Hippocampal formation (tissue), 2 donors: Measurements from ENCODE around the gene TPR.

ENCODE experiments used
- DNase-seq, 2 donors: peaks; one replicate each; lab custom pipeline; 2025; lab: John Stamatoyannopoulos, UW

Gene TPR

GRCh38 chr1:186327331-186327730 lies 47.7 kb downstream of the TPR start:
- DNase-seq: no peak

GRCh38 chr1:186326009-186326408 lies 49.0 kb downstream of the TPR start:
- no peak for DNase-seq

- no peak for DNase-seq
Observed at GRCh38 chr1:186325239-186325638, 49.8 kb downstream of the TPR start.

DNA sequence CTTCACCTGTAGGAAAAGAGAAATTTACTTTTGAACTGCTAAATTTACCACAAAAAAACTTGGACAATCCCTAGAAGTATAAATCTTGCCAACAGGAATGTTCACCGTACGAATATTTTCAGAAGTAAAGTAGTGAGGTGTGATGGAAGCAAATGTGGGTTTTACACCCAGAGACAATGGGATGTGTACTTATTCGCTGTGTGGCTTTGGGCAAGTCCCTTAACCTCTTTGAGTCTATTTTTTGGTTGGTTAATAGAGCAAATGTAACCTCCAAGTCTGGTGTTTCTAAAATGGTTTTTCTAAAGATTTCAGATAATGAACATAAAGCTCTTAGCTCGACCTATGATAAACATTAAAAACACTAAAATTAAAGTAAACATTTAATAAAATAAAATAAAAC lies 51.2 kb downstream of the TPR start:
- DNase-seq: no peak

- DNase-seq: no peak
Observed at GRCh38 chr1:186315570-186315969, 59.5 kb downstream of the TPR start.

DNA sequence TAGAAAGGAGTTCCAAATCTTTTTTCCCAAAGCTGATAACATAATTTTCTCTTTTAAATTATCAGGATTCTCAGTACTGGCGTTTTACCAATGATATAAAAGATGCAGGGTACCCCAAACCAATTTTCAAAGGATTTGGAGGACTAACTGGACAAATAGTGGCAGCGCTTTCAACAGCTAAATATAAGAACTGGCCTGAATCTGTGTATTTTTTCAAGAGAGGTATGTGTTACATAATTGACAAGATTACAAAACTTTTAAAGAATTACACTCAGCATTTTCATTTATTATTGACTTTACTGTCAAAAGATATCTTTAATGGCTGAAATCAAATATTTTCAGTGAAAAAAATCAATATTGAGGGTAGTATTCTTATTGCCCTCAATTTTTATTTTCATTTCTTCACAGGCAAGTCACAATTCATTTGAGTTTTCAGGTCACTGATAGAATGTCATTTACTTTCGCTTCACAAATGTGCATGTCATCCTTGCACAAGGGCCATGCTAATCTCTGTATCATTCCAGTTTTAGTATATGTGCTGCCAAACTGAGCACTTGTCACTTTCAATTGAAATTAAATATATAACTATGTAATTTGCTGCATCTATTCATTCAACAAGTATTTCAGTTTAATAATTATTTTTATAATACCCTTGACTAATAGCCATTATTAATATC lies 63.5 kb downstream of the TPR start:
- no peak for DNase-seq

DNA sequence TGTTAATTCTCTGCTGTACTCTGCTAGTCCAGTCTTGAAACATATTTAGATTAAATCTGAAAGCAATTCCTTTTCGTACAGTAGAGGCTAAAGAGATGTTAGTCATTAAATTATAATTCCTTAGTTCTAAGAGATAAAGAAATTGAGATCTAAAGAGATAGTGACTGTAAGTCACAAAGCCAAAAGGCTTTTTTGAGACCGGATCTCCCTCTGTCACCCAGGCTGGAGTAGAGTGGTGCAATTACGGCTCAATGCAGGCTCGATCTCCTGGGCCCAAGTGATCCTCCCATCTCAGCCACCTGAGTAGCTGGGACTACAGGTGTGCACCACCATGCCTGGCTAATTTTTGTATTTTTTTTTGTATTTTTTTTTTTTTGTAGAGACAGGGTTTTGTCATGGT lies 64.7 kb downstream of the TPR start:
- DNase-seq: no peak

GRCh38 chr1:186308264-186309060 lies 66.6 kb downstream of the TPR start:
- DNase-seq: no peak

DNA sequence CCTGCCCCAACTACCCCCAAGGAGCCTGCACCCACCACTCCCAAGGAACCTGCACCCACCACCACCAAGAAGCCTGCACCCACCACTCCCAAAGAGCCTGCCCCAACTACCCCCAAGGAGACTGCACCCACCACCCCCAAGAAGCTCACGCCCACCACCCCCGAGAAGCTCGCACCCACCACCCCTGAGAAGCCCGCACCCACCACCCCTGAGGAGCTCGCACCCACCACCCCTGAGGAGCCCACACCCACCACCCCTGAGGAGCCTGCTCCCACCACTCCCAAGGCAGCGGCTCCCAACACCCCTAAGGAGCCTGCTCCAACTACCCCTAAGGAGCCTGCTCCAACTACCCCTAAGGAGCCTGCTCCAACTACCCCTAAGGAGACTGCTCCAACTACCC lies 67.6 kb downstream of the TPR start:
- no peak for DNase-seq

DNA sequence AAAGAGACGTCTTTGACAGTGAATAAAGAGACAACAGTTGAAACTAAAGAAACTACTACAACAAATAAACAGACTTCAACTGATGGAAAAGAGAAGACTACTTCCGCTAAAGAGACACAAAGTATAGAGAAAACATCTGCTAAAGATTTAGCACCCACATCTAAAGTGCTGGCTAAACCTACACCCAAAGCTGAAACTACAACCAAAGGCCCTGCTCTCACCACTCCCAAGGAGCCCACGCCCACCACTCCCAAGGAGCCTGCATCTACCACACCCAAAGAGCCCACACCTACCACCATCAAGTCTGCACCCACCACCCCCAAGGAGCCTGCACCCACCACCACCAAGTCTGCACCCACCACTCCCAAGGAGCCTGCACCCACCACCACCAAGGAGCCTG lies 68.5 kb downstream of the TPR start:
- DNase-seq: no peak

- DNase-seq: no peak
Observed at GRCh38 chr1:186304982-186305949, 69.8 kb downstream of the TPR start.

DNA sequence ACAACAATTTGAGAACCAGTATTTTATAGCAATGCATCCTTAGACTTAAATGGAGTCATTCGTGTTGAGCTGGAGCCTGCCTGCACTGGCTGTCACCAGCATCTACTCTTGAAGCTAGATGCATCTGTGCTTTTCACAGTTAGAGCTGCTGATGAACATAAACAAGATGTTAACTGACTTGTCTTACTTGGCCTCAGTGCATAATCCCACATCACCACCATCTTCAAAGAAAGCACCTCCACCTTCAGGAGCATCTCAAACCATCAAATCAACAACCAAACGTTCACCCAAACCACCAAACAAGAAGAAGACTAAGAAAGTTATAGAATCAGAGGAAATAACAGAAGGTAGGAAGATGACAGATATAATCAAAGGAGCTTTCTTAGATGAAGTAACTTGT lies 71.1 kb downstream of the TPR start:
- DNase-seq: no peak

GRCh38 chr1:186302381-186302920 lies 72.6 kb downstream of the TPR start:
- DNase-seq: no peak

DNA sequence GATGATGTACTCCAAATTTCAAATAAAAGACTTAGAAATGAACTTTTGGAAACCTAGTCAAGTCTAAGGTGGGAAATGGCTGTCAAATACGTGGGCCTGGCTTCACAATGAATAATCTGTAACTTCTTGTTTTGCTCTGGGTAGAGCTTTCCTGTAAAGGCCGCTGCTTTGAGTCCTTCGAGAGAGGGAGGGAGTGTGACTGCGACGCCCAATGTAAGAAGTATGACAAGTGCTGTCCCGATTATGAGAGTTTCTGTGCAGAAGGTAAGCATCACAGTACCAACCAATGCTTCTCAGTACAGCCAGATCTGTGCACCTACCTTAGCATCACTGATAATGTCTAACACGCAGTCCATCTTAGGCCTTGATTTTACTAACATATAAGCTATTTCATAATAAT lies 73.6 kb downstream of the TPR start:
- no peak for DNase-seq

DNA sequence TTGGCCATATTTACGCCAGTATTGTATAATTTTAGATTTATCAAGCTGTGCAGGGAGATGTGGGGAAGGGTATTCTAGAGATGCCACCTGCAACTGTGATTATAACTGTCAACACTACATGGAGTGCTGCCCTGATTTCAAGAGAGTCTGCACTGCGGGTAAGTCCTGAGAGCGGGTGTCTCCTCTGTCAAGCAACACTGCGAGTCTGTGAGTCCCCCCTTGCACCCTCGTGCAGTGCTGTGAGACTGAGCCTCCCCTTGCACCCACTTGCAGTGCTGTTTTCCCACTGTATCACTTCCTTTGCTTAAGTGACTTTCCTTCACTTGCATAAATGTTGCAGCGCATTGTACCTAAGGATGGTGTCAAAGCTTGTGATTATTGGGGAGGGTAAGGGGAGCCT lies 75.0 kb downstream of the TPR start:
- no peak for DNase-seq

GRCh38 chr1:186299570-186299969 lies 75.5 kb downstream of the TPR start:
- DNase-seq: no peak

- DNase-seq: no peak
Observed at GRCh38 chr1:186298851-186299250, 76.2 kb downstream of the TPR start.

- no peak for DNase-seq
Observed at GRCh38 chr1:186297439-186298045, 77.5 kb downstream of the TPR start.

- no peak for DNase-seq
Observed at GRCh38 chr1:186295980-186296379, 79.1 kb downstream of the TPR start, which contains the start of gene PRG4. TSS of gene PRG4 (plus strand) at chr1:186296279.

DNA sequence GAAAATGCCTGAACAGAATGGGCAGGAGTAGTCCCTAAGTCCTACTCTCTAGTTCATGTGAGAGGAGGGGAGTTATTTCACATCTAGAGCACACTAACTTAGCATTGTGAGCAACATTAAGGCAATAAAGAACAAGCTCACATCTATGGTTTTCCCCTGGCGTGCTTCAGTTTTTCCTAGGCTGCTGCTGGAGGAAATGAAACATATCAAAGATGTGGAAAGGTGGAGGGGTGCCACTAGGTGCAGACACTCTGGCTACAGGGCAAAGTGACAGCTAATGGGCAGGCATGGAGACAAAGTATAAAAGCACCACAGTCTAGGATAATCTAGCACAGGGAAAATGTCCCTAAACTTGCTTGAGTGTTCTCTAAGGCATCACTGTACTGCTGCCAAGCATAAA lies 82.2 kb downstream of the TPR start:
- no peak for DNase-seq

- no peak for DNase-seq
Observed at GRCh38 chr1:186291271-186291670, 83.8 kb downstream of the TPR start.
